ENCODE measurements around the gene EIF1. TPM values are rescaled to one million over a fixed set of nuclear protein-coding genes. Genes with fewer than 3 reads are reported as not detected.

Gene EIF1
- polyA plus RNA-seq, 1 donor from 2014 or later: 257 TPM

- Histone ChIP-seq H3K9me3 (ENCODE audit: low read length) (no peaks in the 10 kb centered on the region), H3F3A (ENCODE audit: insufficient read depth, low read length, poor library complexity, severe bottlenecking) (peaks cover 3% of the 10 kb centered on the region), H3K36me3 (ENCODE audit: insufficient read depth, low read length) (peaks cover 19% of the 10 kb centered on the region), H4K20me1 (ENCODE audit: insufficient read depth) (peaks cover 22% of the 10 kb centered on the region), H2AFZ (ENCODE audit: low read depth, low read length) (no peak overlapping the region), H3K4me2 (ENCODE audit: low read length) (peak overlapping the region; percentile 79), H3K27me3 (ENCODE audit: insufficient read depth, low read depth, low read length) (no peaks in the 10 kb centered on the region), H3K4me3 (ENCODE audit: low read length) (peak overlapping the region; percentile 95), H3K79me2 (replicated peaks; ENCODE audit: insufficient read depth, low read length) (peaks cover 19% of the 10 kb centered on the region), H3K27ac (ENCODE audit: low read length) (peak overlapping the region; percentile 99), H3K9ac (ENCODE audit: low read length) (peak overlapping the region; percentile 100), H3K9me2 (ENCODE audit: insufficient read depth, low read length) (no peaks in the 10 kb centered on the region)
- TF ChIP-seq SMC3 (conservative IDR thresholded peaks at IDR 0.05; ENCODE audit: poor library complexity) (no peak), RAD21 (conservative IDR thresholded peaks at IDR 0.05) (no peak), EP300 (conservative IDR thresholded peaks at IDR 0.05; ENCODE audit: poor library complexity, severe bottlenecking) (no peak), POLR2AphosphoS5 (IDR thresholded peaks at IDR 0.05) (no peak), TAF1 (IDR thresholded peaks at IDR 0.05; ENCODE audit: low read depth) (no peak), MXI1 (conservative IDR thresholded peaks at IDR 0.05; ENCODE audit: poor library complexity, severe bottlenecking) (no peak), REST (IDR thresholded peaks at IDR 0.05; ENCODE audit: borderline replicate concordance) (no peak), CTCF (IDR thresholded peaks at IDR 0.05; ENCODE audit: poor library complexity, severe bottlenecking) (no peak), EZH2 (IDR thresholded peaks at IDR 0.05; ENCODE audit: borderline replicate concordance, insufficient read depth, low read length, poor library complexity, severe bottlenecking) (no peak)
Measured at GRCh38 chr17:41690497-41690896, 1.8 kb downstream of the EIF1 start.

- TF ChIP-seq EP300 (conservative IDR thresholded peaks at IDR 0.05; ENCODE audit: poor library complexity, severe bottlenecking) (no peak), MXI1 (conservative IDR thresholded peaks at IDR 0.05; ENCODE audit: poor library complexity, severe bottlenecking) (no peak), REST (IDR thresholded peaks at IDR 0.05; ENCODE audit: borderline replicate concordance) (no peak), SMC3 (conservative IDR thresholded peaks at IDR 0.05; ENCODE audit: poor library complexity) (no peak), EZH2 (IDR thresholded peaks at IDR 0.05; ENCODE audit: borderline replicate concordance, insufficient read depth, low read length, poor library complexity, severe bottlenecking) (no peak), TAF1 (IDR thresholded peaks at IDR 0.05; ENCODE audit: low read depth) (no peak), POLR2AphosphoS5 (IDR thresholded peaks at IDR 0.05) (no peak), RAD21 (conservative IDR thresholded peaks at IDR 0.05) (no peak), CTCF (IDR thresholded peaks at IDR 0.05; ENCODE audit: poor library complexity, severe bottlenecking) (no peak)
- Histone ChIP-seq H3K36me3 (ENCODE audit: insufficient read depth, low read length) (peaks cover 19% of the 10 kb centered on the region), H3K9ac (ENCODE audit: low read length) (peak overlapping the region; percentile 100), H2AFZ (ENCODE audit: low read depth, low read length) (no peak overlapping the region), H3F3A (ENCODE audit: insufficient read depth, low read length, poor library complexity, severe bottlenecking) (peaks cover 3% of the 10 kb centered on the region), H3K4me3 (ENCODE audit: low read length) (peak overlapping the region; percentile 95), H3K27me3 (ENCODE audit: insufficient read depth, low read depth, low read length) (no peaks in the 10 kb centered on the region), H3K9me3 (ENCODE audit: low read length) (no peaks in the 10 kb centered on the region), H3K27ac (ENCODE audit: low read length) (no peak overlapping the region), H3K9me2 (ENCODE audit: insufficient read depth, low read length) (no peaks in the 10 kb centered on the region), H4K20me1 (ENCODE audit: insufficient read depth) (peaks cover 22% of the 10 kb centered on the region), H3K4me2 (ENCODE audit: low read length) (no peak overlapping the region), H3K79me2 (replicated peaks; ENCODE audit: insufficient read depth, low read length) (peaks cover 19% of the 10 kb centered on the region)
Measured at GRCh38 chr17:41691031-41691777, 2.5 kb downstream of the EIF1 start.
